Panc1 (cell line): ENCODE data around the gene OVAAL.

Experiments
- CTCF ChIP-seq: fragments of 450-650 bp; IDR thresholded peaks from 2 replicates; pipeline ENCODE4 v1.5.1; 2017; ENCODE audit warnings: mild to moderate bottlenecking
- POLR2AphosphoS5 ChIP-seq: IDR thresholded peaks from 2 replicates; pipeline ENCODE4 v1.6.1; 2012; ENCODE audit warnings: mild to moderate bottlenecking, low read depth, low read length, moderate library complexity
- TCF7L2 ChIP-seq: IDR thresholded peaks from 2 replicates; pipeline ENCODE4 v1.6.1; 2011; ENCODE audit warnings: mild to moderate bottlenecking, low read depth, low read length, inconsistent platforms

- TF ChIP-seq CTCF: no peak
- TF ChIP-seq TCF7L2: no peak
- no peak for TF ChIP-seq POLR2AphosphoS5
Observed at GRCh38 chr1:180574031-180574713, 15.4 kb downstream of the OVAAL start.
